ENCODE measurements around the gene GATA6.

DNA sequence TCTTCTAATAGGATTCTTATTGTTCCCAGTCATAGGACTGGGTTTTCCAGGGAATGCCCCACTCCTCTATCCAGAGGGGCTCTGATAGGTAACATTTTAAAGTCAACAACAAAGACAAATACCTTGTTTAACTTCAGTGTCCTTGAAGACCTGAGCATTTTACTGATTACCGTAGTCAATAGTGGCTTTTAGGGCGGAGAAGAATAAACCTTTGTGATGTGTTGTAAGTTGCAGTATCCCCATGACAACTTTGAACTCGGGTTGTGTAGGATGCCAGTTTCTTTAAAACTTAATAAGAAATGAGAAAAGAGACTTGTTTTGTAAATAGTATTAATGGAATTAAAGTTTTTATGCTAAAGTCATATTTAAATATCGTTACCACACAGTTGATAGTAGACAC, 6.0 kb downstream of the GATA6 start:
- no peak for TF ChIP-seq EZH2phosphoT487 (IDR thresholded peaks at IDR 0.05; ENCODE audit: borderline replicate concordance)
- TF ChIP-seq, protein P1, sequence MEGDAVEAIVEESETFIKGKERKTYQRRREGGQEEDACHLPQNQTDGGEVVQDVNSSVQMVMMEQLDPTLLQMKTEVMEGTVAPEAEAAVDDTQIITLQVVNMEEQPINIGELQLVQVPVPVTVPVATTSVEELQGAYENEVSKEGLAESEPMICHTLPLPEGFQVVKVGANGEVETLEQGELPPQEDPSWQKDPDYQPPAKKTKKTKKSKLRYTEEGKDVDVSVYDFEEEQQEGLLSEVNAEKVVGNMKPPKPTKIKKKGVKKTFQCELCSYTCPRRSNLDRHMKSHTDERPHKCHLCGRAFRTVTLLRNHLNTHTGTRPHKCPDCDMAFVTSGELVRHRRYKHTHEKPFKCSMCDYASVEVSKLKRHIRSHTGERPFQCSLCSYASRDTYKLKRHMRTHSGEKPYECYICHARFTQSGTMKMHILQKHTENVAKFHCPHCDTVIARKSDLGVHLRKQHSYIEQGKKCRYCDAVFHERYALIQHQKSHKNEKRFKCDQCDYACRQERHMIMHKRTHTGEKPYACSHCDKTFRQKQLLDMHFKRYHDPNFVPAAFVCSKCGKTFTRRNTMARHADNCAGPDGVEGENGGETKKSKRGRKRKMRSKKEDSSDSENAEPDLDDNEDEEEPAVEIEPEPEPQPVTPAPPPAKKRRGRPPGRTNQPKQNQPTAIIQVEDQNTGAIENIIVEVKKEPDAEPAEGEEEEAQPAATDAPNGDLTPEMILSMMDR (IDR thresholded peaks at IDR 0.05 in 2 of 3, conservative IDR thresholded peaks at IDR 0.05 in 1 of 3; ENCODE audit: borderline replicate concordance in 1 of 3, insufficient read depth in 1 of 3, low read depth in 2 of 3, low read length in 2 of 3) = no peak
- TF ChIP-seq, protein P2, sequence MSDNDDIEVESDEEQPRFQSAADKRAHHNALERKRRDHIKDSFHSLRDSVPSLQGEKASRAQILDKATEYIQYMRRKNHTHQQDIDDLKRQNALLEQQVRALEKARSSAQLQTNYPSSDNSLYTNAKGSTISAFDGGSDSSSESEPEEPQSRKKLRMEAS (IDR thresholded peaks at IDR 0.05) = no peak

All from HCT116 (cell line).